GM12878 (cell line): ENCODE data around the gene CCDC137.

Source experiments
- CUX1 ChIP-seq: IDR thresholded peaks from 2 replicates; pipeline ENCODE4 v1.6.1; 2012; ENCODE audit warnings: improper control_type of control experiment, low read depth, low read length; ENCODE audit not compliant: insufficient replicate concordance
- EP300 ChIP-seq, 2 experiments: fragments of 150-350 bp in 1 of 2; IDR thresholded peaks; 2 replicates each; pipeline ENCODE4 v1.6.1; 2011 to 2012; ENCODE audit warnings: low read depth in 2 of 2, low read length in 2 of 2, borderline replicate concordance in 1 of 2, improper control_type of control experiment in 1 of 2, inconsistent platforms in 1 of 2; ENCODE audit not compliant: control insufficient read depth in 1 of 2
- POLR2A ChIP-seq: IDR thresholded peaks from 2 replicates; pipeline ENCODE4 v1.6.1; 2011; ENCODE audit warnings: low read depth, mild to moderate bottlenecking, low read length
- POLR2AphosphoS5 ChIP-seq: IDR thresholded peaks from 2 replicates; pipeline ENCODE4 v1.6.1; 2011; ENCODE audit warnings: mild to moderate bottlenecking, low read length, inconsistent platforms
- RBBP5 ChIP-seq: fragments of 200-600 bp; sonication (generic); conservative IDR thresholded peaks from 2 replicates; pipeline ENCODE4 v1.6.1; 2016
- REST ChIP-seq: IDR thresholded peaks from 2 replicates; pipeline ENCODE4 v1.6.1; 2012; ENCODE audit warnings: mild to moderate bottlenecking, low read depth, low read length
- SIN3A ChIP-seq: IDR thresholded peaks from 2 replicates; pipeline ENCODE4 v1.6.1; 2012; ENCODE audit warnings: low read depth, low read length, improper control_type of control experiment
- SIX5 ChIP-seq: IDR thresholded peaks from 2 replicates; pipeline ENCODE4 v1.6.1; 2011; ENCODE audit warnings: mild to moderate bottlenecking, low read depth, low read length, moderate library complexity; ENCODE audit not compliant: severe bottlenecking
- TF ChIP-seq, protein P1 (sequence below), 3 experiments: IDR thresholded peaks in 2 of 3; conservative IDR thresholded peaks in 1 of 3; 2 replicates each; pipeline ENCODE4 v1.5.1; 2011; ENCODE audit warnings: low read depth in 3 of 3, low read length in 3 of 3, mild to moderate bottlenecking in 3 of 3, control low read depth in 2 of 3, moderate library complexity in 2 of 3, inconsistent platforms in 1 of 3, mixed read lengths in 1 of 3; ENCODE audit not compliant: control insufficient read depth in 2 of 3, insufficient read depth in 1 of 3; ENCODE audit errors: extremely low read depth in 1 of 3

GRCh38 chr17:81655378-81656117 lies 11.0 kb upstream of the CCDC137 start:
- TF ChIP-seq, protein P1, sequence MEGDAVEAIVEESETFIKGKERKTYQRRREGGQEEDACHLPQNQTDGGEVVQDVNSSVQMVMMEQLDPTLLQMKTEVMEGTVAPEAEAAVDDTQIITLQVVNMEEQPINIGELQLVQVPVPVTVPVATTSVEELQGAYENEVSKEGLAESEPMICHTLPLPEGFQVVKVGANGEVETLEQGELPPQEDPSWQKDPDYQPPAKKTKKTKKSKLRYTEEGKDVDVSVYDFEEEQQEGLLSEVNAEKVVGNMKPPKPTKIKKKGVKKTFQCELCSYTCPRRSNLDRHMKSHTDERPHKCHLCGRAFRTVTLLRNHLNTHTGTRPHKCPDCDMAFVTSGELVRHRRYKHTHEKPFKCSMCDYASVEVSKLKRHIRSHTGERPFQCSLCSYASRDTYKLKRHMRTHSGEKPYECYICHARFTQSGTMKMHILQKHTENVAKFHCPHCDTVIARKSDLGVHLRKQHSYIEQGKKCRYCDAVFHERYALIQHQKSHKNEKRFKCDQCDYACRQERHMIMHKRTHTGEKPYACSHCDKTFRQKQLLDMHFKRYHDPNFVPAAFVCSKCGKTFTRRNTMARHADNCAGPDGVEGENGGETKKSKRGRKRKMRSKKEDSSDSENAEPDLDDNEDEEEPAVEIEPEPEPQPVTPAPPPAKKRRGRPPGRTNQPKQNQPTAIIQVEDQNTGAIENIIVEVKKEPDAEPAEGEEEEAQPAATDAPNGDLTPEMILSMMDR (IDR thresholded peaks at IDR 0.05 in 2 of 3, conservative IDR thresholded peaks at IDR 0.05 in 1 of 3; ENCODE audit: control insufficient read depth in 2 of 3, extremely low read depth in 1 of 3, insufficient read depth in 1 of 3, low read depth in 3 of 3, low read length in 3 of 3) = no peak
- TF ChIP-seq SIN3A (no peak), RBBP5 (no peak), EP300 (IDR thresholded peaks at IDR 0.05; ENCODE audit: borderline replicate concordance in 1 of 2, control insufficient read depth in 1 of 2, low read depth in 2 of 2, low read length in 2 of 2) (no peak), REST (no peak), POLR2AphosphoS5 (no peak), CUX1 (no peak), POLR2A (no peak), SIX5 (no peak)
